ENCODE data around the gene POLR3A.

DNA sequence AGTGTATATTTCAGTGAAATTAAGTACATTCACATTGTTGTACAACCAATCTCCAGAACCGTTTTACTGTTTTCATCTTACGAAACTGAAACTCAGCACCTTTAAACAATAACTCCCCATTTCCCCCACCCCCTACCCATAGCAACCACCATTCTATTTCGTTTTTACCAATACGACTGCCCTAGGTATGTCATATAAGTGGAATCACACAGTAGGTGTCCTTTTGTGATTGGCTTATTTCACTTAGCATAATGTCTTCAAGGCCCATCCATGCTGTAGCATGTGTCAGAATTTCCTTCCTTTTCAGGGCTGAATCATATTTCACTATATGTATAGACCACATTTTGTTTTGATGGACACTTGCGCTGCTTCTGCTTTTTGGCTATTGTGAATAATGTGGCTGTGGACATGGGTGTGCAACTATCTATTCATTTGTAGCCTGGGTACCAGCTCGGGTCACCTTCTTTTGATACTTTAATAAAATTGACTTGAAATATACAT is 68.4 kb downstream of the POLR3A start:
- TF ChIP-seq, protein P1, sequence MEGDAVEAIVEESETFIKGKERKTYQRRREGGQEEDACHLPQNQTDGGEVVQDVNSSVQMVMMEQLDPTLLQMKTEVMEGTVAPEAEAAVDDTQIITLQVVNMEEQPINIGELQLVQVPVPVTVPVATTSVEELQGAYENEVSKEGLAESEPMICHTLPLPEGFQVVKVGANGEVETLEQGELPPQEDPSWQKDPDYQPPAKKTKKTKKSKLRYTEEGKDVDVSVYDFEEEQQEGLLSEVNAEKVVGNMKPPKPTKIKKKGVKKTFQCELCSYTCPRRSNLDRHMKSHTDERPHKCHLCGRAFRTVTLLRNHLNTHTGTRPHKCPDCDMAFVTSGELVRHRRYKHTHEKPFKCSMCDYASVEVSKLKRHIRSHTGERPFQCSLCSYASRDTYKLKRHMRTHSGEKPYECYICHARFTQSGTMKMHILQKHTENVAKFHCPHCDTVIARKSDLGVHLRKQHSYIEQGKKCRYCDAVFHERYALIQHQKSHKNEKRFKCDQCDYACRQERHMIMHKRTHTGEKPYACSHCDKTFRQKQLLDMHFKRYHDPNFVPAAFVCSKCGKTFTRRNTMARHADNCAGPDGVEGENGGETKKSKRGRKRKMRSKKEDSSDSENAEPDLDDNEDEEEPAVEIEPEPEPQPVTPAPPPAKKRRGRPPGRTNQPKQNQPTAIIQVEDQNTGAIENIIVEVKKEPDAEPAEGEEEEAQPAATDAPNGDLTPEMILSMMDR (IDR thresholded peaks at IDR 0.05): no peak
- TF ChIP-seq POLR2A (IDR thresholded peaks at IDR 0.05): no peak

Measured in right lobe of liver (tissue), 4 donors.